Activated CD4-positive, CD25-positive, alpha-beta regulatory T cell treated with anti-CD3 and anti-CD28 coated beads, Interleukin-2, amount 50 U/mL, for 24 hours (primary cell): ENCODE data around the gene ZNF229.
A peak's percentile ranks its signal among the peaks of the same experiment; 100 is the strongest.
"Not testable (repeated sequence)": the region's sequence is repeated elsewhere in the genome, so short reads cannot be mapped to it uniquely, and the experiment has no call there.

ENCODE experiments used
- ATAC-seq, 2 donors: fragments of 150-1000 bp; cut with Tn5 transposase; one replicate each; pipeline ENCODE4 v1.10.0; 2021; ENCODE audit warnings: mild to moderate bottlenecking in 1 of 2, moderate library complexity in 1 of 2

The ZNF229 gene

DNA sequence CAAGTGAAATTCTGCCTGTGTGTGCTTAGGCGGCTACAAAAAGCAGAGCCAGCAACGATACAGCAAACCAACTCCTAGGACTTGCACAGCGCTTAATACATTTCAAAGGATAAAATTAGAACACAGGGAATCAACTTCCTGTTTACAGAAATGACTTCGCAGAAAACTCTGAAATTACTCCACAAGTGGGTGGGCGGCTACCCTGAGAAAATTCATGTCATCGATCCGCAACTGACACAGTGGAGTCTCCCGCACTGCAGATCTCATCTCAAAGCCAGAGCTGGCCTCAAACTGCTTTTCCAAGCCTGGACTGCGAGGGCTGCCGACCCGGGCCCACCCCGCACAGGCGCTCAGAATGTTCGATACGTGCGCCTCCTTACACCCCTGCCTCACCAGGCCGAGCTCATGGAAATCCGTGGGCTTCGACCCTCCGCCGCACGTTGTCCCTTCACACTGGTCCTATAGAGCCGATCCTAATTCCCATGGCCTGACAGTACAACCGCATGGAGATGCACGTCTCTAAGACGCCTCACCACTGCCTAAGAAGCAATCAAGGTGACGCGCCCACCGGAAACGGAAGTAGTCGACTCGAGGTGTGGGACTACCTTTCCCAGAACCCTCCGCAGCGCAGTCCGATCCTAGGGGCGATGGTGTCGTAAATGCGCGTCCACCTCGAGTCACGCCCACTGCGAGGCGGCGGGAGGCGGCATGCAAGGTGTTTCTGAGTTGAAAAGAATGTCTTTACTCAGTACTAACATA is at the start of gene ZNF229:
Gene ZNF229 (minus strand): TSS at position 557 of the 759 bp plus-strand sequence. CDS start 5,625 bp downstream, outside the sequence.
- peak; percentile 84 to 94 for ATAC-seq

GRCh38 chr19:44496711-44497110 is 48.4 kb upstream of the ZNF229 start:
- no peak for ATAC-seq

DNA sequence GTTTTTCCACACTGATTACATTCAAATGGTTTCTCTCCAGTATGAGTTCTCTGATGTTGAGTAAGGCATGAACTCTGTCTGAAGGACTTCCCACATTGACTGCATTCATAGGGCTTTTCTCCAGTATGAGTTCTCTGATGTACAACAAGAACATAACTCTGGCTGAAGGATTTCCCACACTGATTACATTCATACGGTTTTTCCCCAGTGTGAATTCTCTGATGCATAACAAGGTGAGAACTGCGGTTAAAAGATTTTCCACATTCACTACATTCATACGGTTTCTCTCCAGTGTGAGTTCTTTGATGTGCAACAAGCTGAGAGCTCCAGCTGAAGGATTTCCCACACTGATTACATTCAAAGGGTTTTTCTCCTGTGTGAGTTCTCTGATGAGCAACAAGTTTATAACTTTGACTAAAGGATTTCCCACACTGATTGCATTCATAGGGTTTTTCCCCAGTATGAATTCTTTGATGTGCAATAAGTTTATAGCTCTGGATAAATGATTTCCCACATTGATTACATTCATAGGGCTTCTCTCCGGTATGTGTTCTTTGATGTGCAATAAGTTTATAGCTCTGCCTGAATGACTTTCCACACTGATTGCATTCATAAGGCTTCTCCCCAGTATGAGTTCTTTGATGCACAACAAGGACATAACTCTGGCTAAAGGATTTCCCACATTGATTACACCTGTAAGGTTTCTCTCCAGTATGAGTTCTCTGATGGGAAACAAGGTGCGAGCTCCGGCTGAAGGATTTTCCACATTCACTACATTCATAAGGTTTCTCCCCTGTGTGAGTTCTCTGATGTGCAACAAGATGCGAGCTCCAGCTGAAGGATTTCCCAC is 28.5 kb upstream of the ZNF229 start:
- no peak for ATAC-seq

DNA sequence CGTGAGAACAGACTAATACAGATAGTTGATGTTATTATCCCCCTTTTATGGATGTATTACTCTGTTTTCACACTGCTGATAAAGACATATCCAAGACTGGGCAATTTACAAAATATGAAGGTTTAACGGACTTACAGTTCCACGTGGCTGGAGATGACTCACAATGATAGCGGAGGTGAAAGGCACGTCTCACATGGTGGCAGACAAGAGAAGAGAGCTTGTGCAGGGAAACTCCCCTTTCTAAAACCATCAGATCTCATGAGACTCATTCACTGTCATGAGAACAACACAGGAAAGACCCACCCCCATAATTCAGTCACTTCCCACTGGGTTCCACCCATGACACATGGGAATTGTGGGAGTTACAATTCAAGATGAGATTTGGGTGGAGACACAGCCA is 20.5 kb upstream of the ZNF229 start:
- ATAC-seq: not testable (repeated sequence)

DNA sequence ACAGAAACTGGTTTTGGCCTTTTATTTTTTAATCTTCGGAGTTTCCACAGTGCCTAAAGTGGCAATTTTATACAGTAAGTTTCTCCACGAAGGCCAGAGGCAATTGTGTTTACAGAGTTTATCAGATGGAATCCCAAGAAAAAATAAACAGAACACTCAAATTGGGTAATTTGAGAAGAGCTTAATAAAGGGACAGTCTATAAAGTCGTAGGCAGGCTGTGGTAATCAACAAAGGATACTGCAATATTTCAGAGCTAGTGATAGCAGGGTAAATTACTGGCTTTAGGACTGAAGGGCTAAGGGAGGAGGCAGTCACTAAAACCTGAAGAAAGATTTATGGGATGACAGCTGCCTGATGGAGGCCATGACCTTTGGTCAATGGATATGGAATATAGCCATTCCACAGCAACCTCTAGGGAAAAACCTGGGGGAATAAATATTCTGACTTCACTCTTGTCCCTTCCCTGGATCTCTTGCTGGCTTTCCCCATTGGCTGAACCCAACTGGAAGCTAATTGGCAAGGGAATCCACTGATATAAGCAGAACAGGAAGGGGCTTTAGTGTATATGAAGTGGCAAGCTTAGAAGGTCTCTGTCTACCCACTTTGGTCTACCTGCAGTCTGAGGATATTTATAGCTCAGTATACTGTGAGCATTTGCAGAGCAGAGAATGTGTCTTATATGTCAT is 14.5 kb upstream of the ZNF229 start:
- not testable (repeated sequence) for ATAC-seq

- ATAC-seq: not testable (repeated sequence)
These were observed 7.7 kb upstream of the ZNF229 start for GRCh38 chr19:44456016-44456415.

GRCh38 chr19:44455100-44455499 is 6.8 kb upstream of the ZNF229 start:
- no peak for ATAC-seq

DNA sequence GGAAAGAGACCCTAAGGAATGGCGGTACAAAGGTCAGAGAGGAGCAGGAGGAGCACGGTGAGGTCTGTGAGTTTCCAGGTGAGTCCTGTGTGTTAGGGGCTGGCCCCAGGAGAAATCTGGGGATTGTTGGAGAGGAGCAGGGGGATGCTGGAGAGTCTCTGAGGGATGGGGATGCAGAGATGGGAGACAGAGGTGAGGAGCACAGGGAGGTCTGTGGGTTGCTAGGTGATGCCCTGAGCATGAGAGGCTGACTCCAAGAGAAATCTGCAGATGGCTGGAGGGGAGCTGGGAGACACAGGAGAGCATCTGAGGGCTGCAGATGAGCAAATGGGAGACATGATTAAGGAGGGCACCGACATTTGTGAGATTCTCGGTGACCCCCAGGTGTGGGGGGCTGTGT is 4.1 kb upstream of the ZNF229 start:
- ATAC-seq: no peak

DNA sequence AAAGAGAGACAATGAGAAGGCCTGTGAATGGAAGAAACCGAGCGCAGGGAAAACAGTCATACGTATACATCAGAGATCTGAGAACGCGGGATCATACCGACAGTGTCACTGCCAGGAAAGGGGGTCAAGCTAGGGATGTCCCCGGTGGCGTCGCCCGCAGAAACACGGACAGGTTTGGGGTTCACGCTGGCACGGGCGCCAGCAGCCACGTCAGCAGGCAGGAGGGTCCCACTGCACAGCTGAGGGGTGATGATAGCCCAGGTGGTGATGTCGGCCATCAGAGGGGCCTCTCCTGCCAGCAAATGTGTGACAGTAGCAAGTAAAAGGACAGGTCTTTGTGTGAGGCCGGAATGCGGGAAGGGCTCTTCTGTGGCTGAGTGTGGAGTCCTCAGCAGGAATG is 3.4 kb upstream of the ZNF229 start:
- ATAC-seq: no peak

- no peak for ATAC-seq
These were observed 9.8 kb downstream of the ZNF229 start for GRCh38 chr19:44438441-44438840.

GRCh38 chr19:44435441-44435840 is 12.8 kb downstream of the ZNF229 start:
- no peak for ATAC-seq

DNA sequence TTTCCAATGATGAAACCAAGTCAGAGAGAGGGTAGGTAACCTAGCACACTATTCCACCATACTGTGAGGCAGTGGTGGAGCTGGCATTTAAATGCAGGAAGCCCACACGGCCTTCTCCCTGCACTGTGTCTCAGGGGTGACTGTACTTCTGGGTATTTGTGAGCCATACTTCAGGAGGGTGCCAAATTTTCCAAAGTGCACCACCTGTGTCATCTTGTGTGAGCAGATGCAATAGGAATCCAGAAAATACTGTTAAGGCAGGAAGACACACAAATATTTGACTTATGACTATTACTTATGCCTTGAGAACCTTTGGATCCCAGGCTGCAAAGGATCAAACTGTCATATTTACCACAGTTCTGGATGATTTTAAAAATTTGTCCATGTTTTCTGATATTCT is 17.3 kb downstream of the ZNF229 start:
- no peak for ATAC-seq

DNA sequence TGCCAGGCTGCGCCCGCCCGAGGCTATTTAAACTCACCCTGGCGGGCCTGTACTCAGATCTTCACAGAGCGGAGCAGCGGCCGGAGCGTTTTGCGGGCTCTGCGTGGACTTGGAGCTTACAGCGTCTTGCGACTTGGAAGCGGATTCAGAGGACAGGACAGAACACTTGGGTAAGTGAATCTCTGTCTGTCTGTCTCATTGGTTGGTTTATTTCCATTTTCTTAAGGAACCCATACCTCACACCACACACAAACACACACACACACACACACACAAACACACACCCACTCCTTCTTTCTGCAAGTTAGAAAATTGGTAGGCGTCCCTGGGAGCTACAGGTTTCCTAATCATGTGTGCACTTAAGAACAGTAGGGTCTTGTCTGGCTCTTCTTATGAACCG is 32.7 kb downstream of the ZNF229 start:
- not testable (repeated sequence) for ATAC-seq

GRCh38 chr19:44401139-44402115 is 46.8 kb downstream of the ZNF229 start, which contains the start of gene ZNF285:
Gene ZNF285, minus strand, starts transcription at chr19:44401608. Its CDS starts 4,395 bp downstream, at chr19:44397213.
- peak; percentile 86 to 91 for ATAC-seq

GRCh38 chr19:44389268-44389667 is 59.0 kb downstream of the ZNF229 start:
- ATAC-seq: not testable (repeated sequence)
